ENCODE results near the gene RNF31.

DNA sequence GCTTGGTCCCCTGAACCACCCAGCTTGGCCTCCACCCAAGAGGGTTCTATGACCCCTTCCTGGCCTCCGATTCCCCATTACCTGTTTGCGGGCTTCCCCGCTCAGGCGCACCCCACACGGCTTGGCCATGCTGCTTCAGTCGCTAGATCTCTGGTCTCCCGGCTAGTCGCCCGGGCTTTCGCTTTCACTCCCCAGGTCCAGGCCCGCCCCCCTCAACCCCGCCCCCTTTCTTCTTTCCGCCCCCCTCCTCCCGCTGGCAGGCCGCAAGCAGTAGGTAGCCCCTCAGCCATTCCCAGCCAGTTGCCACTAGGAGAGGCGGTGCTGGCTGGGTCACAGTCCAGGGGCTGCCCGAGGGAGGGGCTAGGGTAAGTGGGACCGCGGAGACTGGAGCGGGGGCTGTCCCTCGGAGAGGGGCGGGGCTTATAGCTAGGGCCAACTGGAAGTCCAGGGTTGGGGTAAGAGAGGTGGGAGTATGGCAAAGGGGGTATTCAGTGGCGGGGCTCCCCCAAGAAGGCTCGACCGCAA is 783 bp upstream of the RNF31 start, which contains the start of gene PSME2:
- no peak for TF ChIP-seq EZH2 (IDR thresholded peaks at IDR 0.05; ENCODE audit: borderline replicate concordance, insufficient read depth, low read depth, low read length, poor library complexity, severe bottlenecking)
- TF ChIP-seq, protein P1, sequence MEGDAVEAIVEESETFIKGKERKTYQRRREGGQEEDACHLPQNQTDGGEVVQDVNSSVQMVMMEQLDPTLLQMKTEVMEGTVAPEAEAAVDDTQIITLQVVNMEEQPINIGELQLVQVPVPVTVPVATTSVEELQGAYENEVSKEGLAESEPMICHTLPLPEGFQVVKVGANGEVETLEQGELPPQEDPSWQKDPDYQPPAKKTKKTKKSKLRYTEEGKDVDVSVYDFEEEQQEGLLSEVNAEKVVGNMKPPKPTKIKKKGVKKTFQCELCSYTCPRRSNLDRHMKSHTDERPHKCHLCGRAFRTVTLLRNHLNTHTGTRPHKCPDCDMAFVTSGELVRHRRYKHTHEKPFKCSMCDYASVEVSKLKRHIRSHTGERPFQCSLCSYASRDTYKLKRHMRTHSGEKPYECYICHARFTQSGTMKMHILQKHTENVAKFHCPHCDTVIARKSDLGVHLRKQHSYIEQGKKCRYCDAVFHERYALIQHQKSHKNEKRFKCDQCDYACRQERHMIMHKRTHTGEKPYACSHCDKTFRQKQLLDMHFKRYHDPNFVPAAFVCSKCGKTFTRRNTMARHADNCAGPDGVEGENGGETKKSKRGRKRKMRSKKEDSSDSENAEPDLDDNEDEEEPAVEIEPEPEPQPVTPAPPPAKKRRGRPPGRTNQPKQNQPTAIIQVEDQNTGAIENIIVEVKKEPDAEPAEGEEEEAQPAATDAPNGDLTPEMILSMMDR (IDR thresholded peaks at IDR 0.05): no peak
